ENCODE measurements around the gene CTNND2. TPM values are rescaled to one million over a fixed set of nuclear protein-coding genes. Genes with fewer than 3 reads are reported as not detected.

CTNND2 gene
- total RNA-seq, 6 donors from 2014 or later, result 1.1 to 12.4 (median 3.2) TPM

DNA sequence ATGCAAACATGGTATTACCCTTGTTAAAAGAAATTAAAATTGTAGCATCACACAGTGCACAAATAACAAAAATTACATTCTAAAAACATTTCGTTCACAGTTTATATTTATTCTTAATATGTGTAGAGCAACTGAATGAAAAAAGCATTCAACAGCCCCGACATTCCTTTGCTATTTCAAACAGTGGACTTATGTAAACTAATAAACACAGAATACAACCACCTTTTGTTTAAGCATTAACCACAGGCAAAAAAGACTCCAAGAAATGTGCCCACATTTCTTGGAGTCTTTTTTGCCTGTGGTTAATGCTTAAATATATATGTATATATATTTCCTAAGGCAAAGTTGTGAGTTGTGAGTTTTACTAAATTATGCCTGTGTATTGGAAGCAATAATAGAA lies 610.7 kb downstream of the CTNND2 start:
- H3K27me3 ChIP-seq, result no peaks in the 10 kb centered on the region
- H3K9me3 ChIP-seq, result no peaks in the 10 kb centered on the region
- H3K4me3 ChIP-seq, result no peak overlapping the region
- H3K36me3 ChIP-seq, result no peaks in the 10 kb centered on the region
- TF ChIP-seq, protein P1, sequence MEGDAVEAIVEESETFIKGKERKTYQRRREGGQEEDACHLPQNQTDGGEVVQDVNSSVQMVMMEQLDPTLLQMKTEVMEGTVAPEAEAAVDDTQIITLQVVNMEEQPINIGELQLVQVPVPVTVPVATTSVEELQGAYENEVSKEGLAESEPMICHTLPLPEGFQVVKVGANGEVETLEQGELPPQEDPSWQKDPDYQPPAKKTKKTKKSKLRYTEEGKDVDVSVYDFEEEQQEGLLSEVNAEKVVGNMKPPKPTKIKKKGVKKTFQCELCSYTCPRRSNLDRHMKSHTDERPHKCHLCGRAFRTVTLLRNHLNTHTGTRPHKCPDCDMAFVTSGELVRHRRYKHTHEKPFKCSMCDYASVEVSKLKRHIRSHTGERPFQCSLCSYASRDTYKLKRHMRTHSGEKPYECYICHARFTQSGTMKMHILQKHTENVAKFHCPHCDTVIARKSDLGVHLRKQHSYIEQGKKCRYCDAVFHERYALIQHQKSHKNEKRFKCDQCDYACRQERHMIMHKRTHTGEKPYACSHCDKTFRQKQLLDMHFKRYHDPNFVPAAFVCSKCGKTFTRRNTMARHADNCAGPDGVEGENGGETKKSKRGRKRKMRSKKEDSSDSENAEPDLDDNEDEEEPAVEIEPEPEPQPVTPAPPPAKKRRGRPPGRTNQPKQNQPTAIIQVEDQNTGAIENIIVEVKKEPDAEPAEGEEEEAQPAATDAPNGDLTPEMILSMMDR (IDR thresholded peaks at IDR 0.05), result no peak
- TF ChIP-seq EP300 (IDR thresholded peaks at IDR 0.05) (no peak), POLR2A (IDR thresholded peaks at IDR 0.05) (no peak), POLR2AphosphoS5 (IDR thresholded peaks at IDR 0.05) (no peak)
- H3K4me1 ChIP-seq, result no peaks in the 10 kb centered on the region
- DNase-seq (no peak), ATAC-seq (ENCODE audit: low FRiP score in 2 of 2) (no peak)
- H3K27ac ChIP-seq, result no peak overlapping the region
- WGBS, 2 donors, result 38 to 41% methylated on average over 2 of the region's 2 CpGs

DNA sequence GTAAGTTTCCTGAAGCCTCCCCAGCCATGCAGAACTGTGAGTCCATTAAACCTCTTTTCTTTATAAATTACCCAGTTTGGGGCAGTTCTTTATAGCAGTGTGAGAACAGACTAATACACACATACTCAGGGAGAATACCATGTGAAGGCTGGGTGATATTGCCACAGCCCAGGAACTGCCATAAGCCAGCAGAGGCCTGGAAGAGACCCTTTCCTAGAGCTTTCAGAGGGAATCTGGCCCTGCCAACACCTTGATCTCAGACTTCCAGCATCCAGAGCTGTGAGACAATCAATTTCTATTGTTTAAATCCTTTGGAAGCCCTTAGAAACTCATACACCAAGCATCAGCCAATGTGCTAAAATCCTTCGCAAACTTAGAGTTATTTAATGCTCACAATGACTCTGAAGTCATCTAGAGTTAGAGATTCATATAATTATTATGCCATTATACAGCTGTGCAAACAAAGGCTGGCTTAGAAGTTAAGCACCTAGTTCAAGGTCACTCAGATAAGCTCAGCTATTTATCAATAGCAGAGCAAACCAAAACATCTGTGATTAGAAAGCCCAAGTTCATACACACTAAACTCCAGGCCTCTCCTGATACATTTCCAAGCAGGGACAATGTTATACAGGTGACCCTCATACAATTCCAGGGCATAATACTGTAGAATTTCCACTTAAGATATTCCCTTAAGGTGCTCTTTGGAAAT lies 611.4 kb downstream of the CTNND2 start:
- no peaks in the 10 kb centered on the region for H3K27me3 ChIP-seq
- TF ChIP-seq POLR2AphosphoS5 (IDR thresholded peaks at IDR 0.05), result no peak
- no peak for TF ChIP-seq POLR2A (IDR thresholded peaks at IDR 0.05)
- no peak for TF ChIP-seq EP300 (IDR thresholded peaks at IDR 0.05)
- TF ChIP-seq, protein P1 (IDR thresholded peaks at IDR 0.05), result no peak
- DNase-seq, result no peak
- H3K4me3 ChIP-seq, result no peak overlapping the region
- no peak for ATAC-seq (ENCODE audit: low FRiP score in 2 of 2)
- 79 to 91% methylated on average over 1 of the region's 1 CpG for WGBS, 2 donors
- H3K4me1 ChIP-seq, result no peaks in the 10 kb centered on the region
- H3K36me3 ChIP-seq, result no peaks in the 10 kb centered on the region
- no peak overlapping the region for H3K27ac ChIP-seq
- no peaks in the 10 kb centered on the region for H3K9me3 ChIP-seq

DNA sequence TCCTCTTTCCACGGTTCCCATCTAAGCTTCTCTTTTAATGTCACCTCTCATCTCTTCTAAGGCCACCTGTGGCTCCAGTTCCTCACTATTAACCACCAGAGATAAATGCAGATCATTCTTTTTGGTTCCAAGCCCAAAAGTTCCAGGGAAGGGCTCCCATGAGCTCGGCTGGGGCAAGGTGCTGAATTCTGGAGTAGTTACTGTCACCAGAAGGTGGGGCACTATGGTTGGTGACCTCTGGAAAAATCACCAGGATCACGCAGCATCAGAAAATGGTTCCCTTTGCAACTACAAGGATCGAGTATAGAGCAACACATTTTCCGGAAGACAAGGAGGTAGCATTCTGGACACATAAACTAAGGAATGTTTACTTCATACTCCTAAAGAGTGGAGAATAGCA lies 614.5 kb downstream of the CTNND2 start:
- TF ChIP-seq, protein P1 (IDR thresholded peaks at IDR 0.05), result no peak
- TF ChIP-seq POLR2A (IDR thresholded peaks at IDR 0.05) (no peak), EP300 (IDR thresholded peaks at IDR 0.05) (no peak), POLR2AphosphoS5 (IDR thresholded peaks at IDR 0.05) (no peak)
- Histone ChIP-seq H3K27ac (no peak overlapping the region), H3K9me3 (no peaks in the 10 kb centered on the region), H3K4me3 (no peak overlapping the region), H3K4me1 (no peaks in the 10 kb centered on the region), H3K27me3 (no peaks in the 10 kb centered on the region), H3K36me3 (no peaks in the 10 kb centered on the region)
- DNase-seq (no peak), ATAC-seq (ENCODE audit: low FRiP score in 2 of 2) (no peak)
- WGBS, 2 donors, result 76 to 80% methylated on average over 5 of the region's 5 CpGs

DNA sequence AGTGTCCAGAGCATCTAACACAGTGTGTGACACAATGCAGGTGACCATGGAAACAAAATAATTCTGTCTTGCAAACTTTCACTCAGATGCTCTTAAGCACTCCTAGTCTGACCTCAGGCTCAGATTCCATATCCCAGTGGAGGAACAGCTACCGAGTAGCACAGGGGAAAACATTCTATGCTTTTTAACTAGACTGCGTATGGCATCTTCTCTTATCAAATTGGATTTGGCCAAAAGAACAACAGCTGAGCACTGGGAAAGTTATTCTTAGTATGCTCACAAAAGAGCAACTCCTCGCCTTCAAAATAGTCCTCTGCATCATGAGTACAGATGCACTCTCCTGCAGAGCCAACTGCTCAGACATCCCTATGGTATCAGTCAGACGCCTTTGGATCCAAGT lies 615.0 kb downstream of the CTNND2 start:
- no peaks in the 10 kb centered on the region for H3K36me3 ChIP-seq
- H3K27me3 ChIP-seq, result no peaks in the 10 kb centered on the region
- H3K9me3 ChIP-seq, result no peaks in the 10 kb centered on the region
- no peak for ATAC-seq (ENCODE audit: low FRiP score in 2 of 2)
- no peak for DNase-seq
- no peak overlapping the region for H3K4me3 ChIP-seq
- H3K4me1 ChIP-seq, result no peaks in the 10 kb centered on the region
- TF ChIP-seq POLR2AphosphoS5 (IDR thresholded peaks at IDR 0.05), result no peak
- TF ChIP-seq EP300 (IDR thresholded peaks at IDR 0.05), result no peak
- TF ChIP-seq, protein P1 (IDR thresholded peaks at IDR 0.05), result no peak
- no peak for TF ChIP-seq POLR2A (IDR thresholded peaks at IDR 0.05)
- H3K27ac ChIP-seq, result no peak overlapping the region
- WGBS, 2 donors, result 70 to 82% methylated on average over 4 of the region's 4 CpGs

DNA sequence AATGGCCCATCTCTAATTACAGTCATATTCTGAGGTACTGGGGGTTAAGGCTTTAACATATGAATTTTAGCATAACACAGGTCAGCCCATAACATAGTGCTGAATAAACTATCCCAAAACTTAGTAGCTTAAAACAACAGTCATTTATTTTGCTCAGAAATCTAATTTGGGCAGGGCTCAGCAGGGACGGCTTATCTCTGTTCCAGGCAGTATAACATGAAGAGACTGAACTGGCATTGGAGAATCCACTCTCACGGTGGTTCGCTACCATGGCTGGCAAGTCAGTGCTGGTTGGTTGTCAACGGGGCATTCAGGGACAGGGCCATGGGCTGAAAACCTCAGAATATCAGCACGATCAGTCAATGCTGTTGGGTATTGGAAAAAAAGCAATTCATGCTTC lies 622.4 kb downstream of the CTNND2 start:
- DNase-seq, result no peak
- Histone ChIP-seq H3K27ac (no peak overlapping the region), H3K36me3 (no peaks in the 10 kb centered on the region), H3K4me1 (no peaks in the 10 kb centered on the region), H3K9me3 (peaks cover 0 to 11% (median 7%) of the 10 kb centered on the region in 4 donors), H3K4me3 (no peak overlapping the region), H3K27me3 (no peaks in the 10 kb centered on the region)
- ATAC-seq (ENCODE audit: low FRiP score in 2 of 2), result no peak
- TF ChIP-seq POLR2AphosphoS5 (IDR thresholded peaks at IDR 0.05) (no peak), EP300 (IDR thresholded peaks at IDR 0.05) (no peak), POLR2A (IDR thresholded peaks at IDR 0.05) (no peak)
- TF ChIP-seq, protein P1 (IDR thresholded peaks at IDR 0.05), result no peak
- 87 to 91% methylated on average over 5 of the region's 5 CpGs for WGBS, 2 donors
